ENCODE data around the gene LRRK1.

DNA sequence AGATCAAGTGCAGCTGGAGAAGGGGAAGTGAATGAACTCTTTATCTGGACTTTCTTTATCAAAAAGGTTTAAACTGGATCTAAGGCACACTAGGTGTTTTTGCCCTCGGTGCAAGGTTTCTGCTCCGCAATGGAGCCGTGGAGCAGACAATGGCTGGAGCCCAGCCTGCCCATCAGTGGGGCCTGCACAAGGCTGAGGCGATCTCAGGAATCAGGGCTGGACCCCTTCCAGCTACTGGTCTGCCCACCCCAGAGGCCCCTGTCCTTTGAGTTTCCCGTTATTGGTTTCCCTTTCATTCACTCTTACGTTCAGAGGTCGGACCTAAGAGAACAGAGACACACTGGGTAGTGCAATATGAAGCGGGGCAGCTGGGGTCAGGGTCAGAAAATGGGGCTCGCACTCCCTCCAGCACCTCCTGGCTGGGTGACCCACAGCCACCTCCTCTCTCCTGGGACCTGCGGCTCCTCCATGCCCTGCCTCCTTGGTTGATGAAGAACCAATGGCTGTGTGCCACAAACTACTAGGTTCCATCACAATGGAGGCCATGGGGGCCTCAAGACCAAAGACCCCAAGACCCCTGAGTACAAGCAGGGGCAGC, 168.1 kb downstream of the LRRK1 start:
- TF ChIP-seq POLR2A (IDR thresholded peaks at IDR 0.05) (no peak), POLR2AphosphoS5 (IDR thresholded peaks at IDR 0.05) (no peak)
- TF ChIP-seq, protein P1, sequence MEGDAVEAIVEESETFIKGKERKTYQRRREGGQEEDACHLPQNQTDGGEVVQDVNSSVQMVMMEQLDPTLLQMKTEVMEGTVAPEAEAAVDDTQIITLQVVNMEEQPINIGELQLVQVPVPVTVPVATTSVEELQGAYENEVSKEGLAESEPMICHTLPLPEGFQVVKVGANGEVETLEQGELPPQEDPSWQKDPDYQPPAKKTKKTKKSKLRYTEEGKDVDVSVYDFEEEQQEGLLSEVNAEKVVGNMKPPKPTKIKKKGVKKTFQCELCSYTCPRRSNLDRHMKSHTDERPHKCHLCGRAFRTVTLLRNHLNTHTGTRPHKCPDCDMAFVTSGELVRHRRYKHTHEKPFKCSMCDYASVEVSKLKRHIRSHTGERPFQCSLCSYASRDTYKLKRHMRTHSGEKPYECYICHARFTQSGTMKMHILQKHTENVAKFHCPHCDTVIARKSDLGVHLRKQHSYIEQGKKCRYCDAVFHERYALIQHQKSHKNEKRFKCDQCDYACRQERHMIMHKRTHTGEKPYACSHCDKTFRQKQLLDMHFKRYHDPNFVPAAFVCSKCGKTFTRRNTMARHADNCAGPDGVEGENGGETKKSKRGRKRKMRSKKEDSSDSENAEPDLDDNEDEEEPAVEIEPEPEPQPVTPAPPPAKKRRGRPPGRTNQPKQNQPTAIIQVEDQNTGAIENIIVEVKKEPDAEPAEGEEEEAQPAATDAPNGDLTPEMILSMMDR (IDR thresholded peaks at IDR 0.05): no peak
